ENCODE results near the gene C13orf46.
"Not testable (repeated sequence)": the region's sequence is repeated elsewhere in the genome, so short reads cannot be mapped to it uniquely, and the experiment has no call there.

C13orf46 gene

DNA sequence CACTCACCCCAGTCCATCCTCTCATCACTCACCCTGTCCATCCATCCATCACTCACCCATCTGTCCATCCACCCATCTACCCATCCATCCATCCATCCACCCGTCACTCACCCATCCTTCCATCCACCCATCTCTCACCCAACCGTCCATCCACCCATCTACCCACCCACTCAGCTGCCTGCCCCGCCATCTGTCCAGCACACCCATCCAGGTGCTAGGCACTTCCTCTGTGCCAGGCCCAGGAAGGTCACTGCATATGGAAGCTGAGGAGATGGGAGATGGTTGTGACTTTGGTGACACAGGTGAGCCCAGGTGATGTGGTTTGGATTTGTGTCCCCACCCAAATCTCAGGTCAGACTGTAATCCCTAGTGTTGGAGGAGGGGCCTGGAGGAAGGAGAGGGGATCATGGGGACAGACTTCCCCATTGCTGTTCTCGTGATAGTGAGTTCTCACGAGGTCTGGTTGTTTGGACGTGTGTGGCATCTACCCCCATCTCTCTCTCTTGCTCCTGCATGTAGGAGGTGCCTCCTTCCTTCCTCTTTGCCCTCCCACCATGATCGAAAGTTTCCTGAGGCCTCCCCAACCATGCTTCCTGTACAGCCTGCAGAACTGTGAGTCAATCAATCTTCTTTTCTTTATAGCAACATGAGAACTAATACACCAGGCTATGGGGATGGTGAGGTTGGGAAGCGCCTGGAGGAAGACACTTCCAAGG lies 15.9 kb upstream of the C13orf46 start:
- ChIA-PET POLR2A (no interaction called here), CTCF (interaction anchor here (1.3 kb wide), 1 partner anchor 35 kb away, joined by 3 read pairs; no protein-coding TSS in a partner anchor)
- no peak for DNase-seq (ENCODE audit: low read depth, low spot score)
- H3K4me3 ChIP-seq (ENCODE audit: low read depth, low read length): no peak overlapping the region
- no peak for TF ChIP-seq CTCF (IDR thresholded peaks at IDR 0.05; ENCODE audit: insufficient read depth, low read length, missing control alignments)

DNA sequence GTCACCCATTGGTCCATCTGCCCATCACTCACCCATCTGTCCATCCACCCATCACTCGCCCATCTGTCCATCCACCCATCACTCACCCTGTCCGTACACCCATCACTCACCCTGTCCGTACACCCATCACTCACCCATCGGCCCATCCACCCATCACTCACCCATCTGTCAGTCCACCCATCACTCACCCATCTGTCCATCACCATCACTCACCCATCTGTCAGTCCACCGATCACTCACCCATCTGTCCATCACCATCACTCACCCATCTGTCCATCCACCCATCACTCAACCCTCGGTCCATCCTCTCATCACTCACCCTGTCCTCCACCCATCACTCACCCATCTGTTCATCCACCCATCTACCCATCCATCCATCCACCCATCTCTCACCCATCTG lies 15.0 kb upstream of the C13orf46 start:
- H3K4me3 ChIP-seq (ENCODE audit: low read depth, low read length); DNase-seq (ENCODE audit: low read depth, low spot score); POLR2A ChIA-PET; CTCF ChIA-PET: not testable (repeated sequence)

GRCh38 chr13:113982296-113982661 lies 8.4 kb upstream of the C13orf46 start:
- no peak overlapping the region for H3K4me3 ChIP-seq (ENCODE audit: low read depth, low read length)
- no peak for DNase-seq (ENCODE audit: low read depth, low spot score)
- POLR2A ChIA-PET: no interaction called here
- CTCF ChIA-PET: interaction anchor here (0.8 kb wide), 1 partner anchor 9 kb away, joined by 3 read pairs; no protein-coding TSS in a partner anchor
- TF ChIP-seq CTCF (IDR thresholded peaks at IDR 0.05; ENCODE audit: insufficient read depth, low read length, missing control alignments): no peak

GRCh38 chr13:113981611-113982295 lies 7.9 kb upstream of the C13orf46 start:
- ChIA-PET POLR2A (no interaction called here), CTCF (interaction anchor here (0.8 kb wide), 1 partner anchor 9 kb away, joined by 3 read pairs; no protein-coding TSS in a partner anchor)
- no peak for TF ChIP-seq CTCF (IDR thresholded peaks at IDR 0.05; ENCODE audit: insufficient read depth, low read length, missing control alignments)
- no peak for DNase-seq (ENCODE audit: low read depth, low spot score)
- H3K4me3 ChIP-seq (ENCODE audit: low read depth, low read length): no peak overlapping the region

GRCh38 chr13:113981194-113981605 lies 7.3 kb upstream of the C13orf46 start:
- no peak for TF ChIP-seq CTCF (IDR thresholded peaks at IDR 0.05; ENCODE audit: insufficient read depth, low read length, missing control alignments)
- POLR2A ChIA-PET: no interaction called here
- no peak overlapping the region for H3K4me3 ChIP-seq (ENCODE audit: low read depth, low read length)
- no peak for DNase-seq (ENCODE audit: low read depth, low spot score)
- CTCF ChIA-PET: no interaction called here

DNA sequence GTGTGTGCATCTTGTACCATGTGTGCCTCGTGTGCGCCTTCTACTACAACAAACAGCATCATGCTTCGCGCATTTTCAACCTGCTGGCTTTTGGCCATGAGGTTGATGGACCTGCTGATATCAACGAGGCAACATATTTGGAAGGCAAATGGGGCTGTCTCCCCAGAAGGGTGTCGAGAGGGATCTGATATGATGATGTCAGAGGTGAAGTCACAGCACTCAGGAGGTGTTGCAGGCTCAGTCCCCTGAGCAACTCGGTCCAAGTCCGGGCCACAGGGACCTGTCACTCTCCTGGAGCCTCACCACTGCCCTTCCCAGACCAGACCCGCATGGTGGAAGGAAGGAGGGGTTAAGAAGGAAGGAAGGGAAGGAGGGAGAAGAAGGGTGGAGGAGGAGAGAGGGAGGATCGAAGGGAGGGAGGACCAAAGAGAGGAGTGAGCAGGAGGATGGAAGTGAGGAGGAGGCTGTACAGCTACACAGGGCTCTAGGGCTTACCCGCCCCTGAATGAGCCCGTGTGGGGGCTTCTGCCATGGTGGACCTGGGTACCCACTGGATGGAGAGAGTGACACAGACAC lies 6.7 kb upstream of the C13orf46 start:
- POLR2A ChIA-PET: no interaction called here
- DNase-seq (ENCODE audit: low read depth, low spot score): no peak
- TF ChIP-seq CTCF (IDR thresholded peaks at IDR 0.05; ENCODE audit: insufficient read depth, low read length, missing control alignments): no peak
- no peak overlapping the region for H3K4me3 ChIP-seq (ENCODE audit: low read depth, low read length)
- CTCF ChIA-PET: no interaction called here
